ENCODE measurements around the gene EZH2.

The EZH2 gene

DNA sequence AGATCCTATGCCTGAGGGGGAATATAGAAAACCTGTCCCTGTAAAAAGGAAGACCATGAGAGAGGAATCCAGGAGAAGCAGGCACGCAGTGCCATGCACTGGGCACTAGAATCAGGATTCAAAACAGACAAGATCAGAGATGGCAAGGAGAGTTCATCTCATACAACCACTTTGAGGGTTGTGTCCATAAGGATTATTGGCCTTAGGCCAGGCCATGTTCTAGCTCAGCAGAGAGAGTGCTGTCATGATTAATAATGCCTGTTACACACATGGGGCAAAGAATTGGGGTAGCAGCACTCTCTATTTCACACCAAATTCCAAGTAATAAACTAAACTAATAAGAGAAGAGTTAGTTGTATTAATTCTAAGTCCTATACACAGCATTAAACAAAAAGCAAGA lies 29.1 kb downstream of the EZH2 start:
- DNase-seq (ENCODE audit: low spot score): no peak

DNA sequence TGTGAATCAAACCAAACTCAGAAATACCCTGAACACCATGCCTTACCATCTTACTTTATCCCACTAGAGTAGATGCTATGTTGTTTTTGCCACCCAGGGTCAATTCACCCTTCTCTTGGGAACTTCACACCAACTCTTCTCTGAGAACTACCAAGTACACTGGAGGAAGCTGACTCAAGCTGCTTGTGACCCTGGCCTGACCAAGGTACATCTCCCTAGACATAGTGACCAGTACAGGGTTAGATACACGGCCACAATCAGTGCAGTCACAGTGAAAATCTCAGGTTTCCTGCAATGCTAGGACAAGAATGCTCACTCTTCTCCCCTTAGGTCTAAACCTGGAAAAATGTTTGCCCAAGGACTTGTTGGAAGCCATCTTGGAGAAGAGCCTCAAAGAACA lies 31.8 kb downstream of the EZH2 start:
- no peak for DNase-seq (ENCODE audit: low spot score)

GRCh38 chr7:148850564-148850963 lies 33.5 kb downstream of the EZH2 start:
- no peak for DNase-seq (ENCODE audit: low spot score)

DNA sequence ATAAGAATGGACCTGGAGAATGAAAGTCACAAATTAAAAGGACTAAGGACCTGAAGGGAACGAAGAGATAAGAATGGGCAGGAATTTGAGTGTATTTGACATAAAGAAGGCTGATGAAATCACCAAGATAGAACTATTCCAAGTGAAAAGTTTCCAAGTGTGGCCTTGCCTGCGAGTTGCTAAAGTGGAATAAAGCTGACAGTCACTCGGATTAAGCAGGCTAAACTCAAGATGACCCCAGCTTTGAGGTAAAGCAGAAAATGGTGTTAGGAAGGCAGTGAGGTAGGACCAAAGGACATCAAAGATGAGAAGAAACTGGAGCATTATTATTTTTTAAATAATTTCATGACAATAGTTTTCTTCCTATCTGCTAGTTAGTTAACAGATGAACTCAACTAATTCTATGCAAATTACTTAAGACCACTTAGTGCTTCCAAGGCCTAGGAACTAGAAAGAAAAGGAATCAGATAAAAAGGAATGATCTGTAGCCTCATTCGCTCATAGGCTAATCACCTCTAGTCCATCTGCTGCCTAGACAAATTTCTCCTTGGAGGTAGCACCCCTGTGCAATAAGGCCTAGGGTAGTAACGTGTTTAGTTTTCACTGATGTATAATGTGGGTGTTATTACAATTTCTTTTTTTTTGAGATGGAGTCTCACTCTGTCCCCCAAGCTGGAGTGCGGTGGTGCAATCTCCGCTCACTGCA lies 34.5 kb downstream of the EZH2 start:
- DNase-seq (ENCODE audit: low spot score): no peak

- DNase-seq (ENCODE audit: low spot score): no peak
These were observed 36.0 kb downstream of the EZH2 start for GRCh38 chr7:148847815-148848734.

- no peak for DNase-seq (ENCODE audit: low spot score)
These were observed 45.2 kb downstream of the EZH2 start for GRCh38 chr7:148838905-148839304.

DNA sequence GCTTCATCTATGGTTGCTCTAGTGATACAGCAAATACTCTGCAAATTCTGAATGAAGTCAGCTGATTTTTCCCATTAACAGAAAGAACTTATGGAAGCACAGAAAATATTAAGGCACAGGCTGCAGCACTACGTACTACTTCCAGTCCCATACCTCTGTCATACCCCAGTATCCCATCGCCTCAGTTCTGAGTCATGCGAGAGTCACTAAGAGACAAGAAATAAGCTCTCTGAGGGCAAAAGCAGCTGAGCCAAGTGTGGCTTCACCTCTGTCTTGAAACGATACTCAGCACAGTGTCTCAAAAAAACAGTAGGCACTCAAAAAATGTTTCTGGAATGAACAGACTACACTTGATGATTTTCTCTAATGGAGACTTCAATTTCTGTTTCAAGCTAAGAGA lies 48.2 kb downstream of the EZH2 start:
- no peak for DNase-seq (ENCODE audit: low spot score)

DNA sequence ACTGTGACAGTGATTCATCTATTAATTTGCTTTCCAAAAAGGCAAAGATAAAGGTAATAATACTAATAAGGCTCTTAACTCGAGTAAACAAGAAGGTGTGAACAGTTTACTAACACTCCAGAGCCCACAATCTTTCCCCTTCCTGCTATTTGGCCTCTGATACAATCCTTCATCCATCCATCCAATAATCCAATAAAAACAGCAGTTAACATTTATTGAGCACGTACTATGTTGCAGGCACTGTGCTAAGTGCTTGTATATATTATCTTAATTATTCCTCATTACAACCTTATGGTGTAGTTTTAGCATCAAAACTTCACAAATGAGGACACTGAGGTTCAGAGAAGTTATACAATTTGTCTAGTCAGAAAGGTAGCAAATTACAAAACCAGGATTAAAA lies 49.5 kb downstream of the EZH2 start:
- no peak for DNase-seq (ENCODE audit: low spot score)

GRCh38 chr7:148831782-148832181 lies 52.3 kb downstream of the EZH2 start:
- no peak for DNase-seq (ENCODE audit: low spot score)

- no peak for DNase-seq (ENCODE audit: low spot score)
These were observed 53.0 kb downstream of the EZH2 start for GRCh38 chr7:148830897-148831692.

- DNase-seq (ENCODE audit: low spot score): no peak
These were observed 55.1 kb downstream of the EZH2 start for GRCh38 chr7:148828965-148829364.

- no peak for DNase-seq (ENCODE audit: low spot score)
These were observed 58.8 kb downstream of the EZH2 start for GRCh38 chr7:148825338-148825737.

DNA sequence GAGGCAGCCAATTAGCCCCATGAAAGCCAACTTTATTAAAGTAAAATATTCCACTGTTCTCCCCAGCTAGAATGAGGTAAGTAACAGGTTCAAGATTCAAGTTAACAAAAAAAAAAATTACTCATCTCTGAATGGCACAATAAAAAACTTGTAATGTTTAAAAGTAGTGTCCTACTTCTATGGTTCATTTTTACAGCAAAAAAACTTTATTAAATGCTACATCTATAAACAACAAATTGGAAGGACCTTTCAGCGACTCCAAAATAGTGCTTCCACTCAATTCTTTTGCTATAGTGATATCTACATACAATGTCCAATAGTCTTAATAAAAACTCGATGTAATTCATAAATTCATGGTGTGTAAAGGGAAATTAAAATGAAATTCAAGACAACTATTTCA lies 59.2 kb downstream of the EZH2 start:
- no peak for DNase-seq (ENCODE audit: low spot score)

- DNase-seq (ENCODE audit: low spot score): no peak
These were observed 62.7 kb downstream of the EZH2 start for GRCh38 chr7:148821422-148821821.

DNA sequence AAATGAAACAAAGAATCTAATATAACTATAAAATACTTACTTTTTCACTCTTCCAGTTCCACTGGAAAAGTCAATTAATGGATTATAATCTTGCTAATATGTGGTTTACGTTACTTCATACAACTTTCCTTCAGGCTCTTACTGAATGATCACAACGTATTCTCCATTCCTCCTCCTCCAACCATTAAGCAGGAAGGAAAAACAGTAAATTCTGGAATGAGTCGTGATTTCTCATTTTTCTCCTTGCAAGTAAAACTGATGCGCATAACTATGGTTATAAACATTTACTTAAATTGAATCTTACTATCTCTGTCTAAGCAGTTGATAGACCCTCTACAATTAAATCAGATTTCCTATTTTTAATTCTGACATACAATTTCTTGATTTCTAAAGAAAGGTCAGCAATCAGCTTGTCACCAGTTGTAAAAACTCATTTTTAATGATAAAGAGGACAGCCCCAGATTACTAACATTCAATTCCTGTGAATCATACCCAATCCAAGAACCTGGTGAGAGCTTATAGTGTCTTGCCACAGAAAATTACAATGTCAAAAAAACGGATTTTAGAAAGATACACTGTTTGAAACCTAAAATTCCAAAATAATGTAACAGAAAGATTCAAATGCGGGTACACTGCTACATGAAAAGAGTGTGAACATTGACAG lies 64.3 kb downstream of the EZH2 start:
- DNase-seq (ENCODE audit: low spot score): peak; percentile 48

- no peak for DNase-seq (ENCODE audit: low spot score)
These were observed 68.5 kb downstream of the EZH2 start for GRCh38 chr7:148815612-148816011.

- no peak for DNase-seq (ENCODE audit: low spot score)
These were observed 69.0 kb downstream of the EZH2 start for GRCh38 chr7:148814922-148815559.

DNA sequence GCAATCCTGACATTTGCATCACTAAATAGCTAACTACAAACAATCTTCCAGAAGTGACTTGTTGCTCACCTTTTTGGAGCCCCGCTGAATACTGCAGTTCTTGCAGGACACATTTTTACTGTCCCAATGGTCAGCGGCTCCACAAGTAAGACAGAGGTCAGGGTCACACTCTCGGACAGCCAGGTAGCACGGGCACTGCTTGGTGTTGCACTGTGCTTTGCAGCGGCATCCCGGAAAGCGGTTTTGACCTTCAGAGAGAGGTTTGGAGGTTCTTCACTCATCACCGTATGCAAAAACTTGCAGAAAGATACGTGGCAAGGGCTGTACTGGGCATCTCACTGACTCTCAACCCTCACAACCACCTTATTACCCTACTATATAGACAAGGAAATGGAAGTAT lies 70.2 kb downstream of the EZH2 start:
- DNase-seq (ENCODE audit: low spot score): no peak

DNA sequence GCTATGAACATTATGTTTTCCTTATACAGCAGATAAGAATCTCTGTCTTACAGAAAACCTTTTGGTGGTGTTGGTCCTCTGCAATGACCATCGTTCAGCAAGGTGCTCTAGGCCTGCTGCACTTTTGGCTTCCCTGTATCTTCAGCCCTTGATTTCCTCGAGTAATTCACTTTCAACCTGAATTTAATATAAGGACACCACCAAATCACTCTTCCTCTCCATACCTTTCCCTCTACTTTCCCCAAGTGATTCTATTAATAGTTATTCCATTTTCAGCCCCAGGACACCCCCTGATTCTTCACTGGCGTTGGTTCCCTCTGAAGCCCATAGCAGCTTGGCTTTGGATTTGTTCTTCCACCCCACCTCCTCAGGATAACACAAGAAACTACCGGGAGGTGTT lies 72.2 kb downstream of the EZH2 start:
- DNase-seq (ENCODE audit: low spot score): no peak

GRCh38 chr7:148809856-148810255 lies 74.2 kb downstream of the EZH2 start:
- DNase-seq (ENCODE audit: low spot score): no peak

GRCh38 chr7:148807436-148807835 lies 76.7 kb downstream of the EZH2 start:
- DNase-seq (ENCODE audit: low spot score): no peak

GRCh38 chr7:148806187-148806586 lies 77.9 kb downstream of the EZH2 start:
- DNase-seq (ENCODE audit: low spot score): no peak

All from hepatic stellate cell (primary cell).